GM12801 (cell line): ENCODE results near the gene HDAC7.

ENCODE experiments used
- TF ChIP-seq, protein P1 (sequence below): IDR thresholded peaks from one replicate; pipeline ENCODE4 v1.5.1; 2011; ENCODE audit warnings: control low read depth; ENCODE audit not compliant: insufficient read length; ENCODE audit errors: extremely low read depth

The HDAC7 gene

GRCh38 chr12:47769234-47770085 lies 50.2 kb downstream of the HDAC7 start:
- TF ChIP-seq, protein P1, sequence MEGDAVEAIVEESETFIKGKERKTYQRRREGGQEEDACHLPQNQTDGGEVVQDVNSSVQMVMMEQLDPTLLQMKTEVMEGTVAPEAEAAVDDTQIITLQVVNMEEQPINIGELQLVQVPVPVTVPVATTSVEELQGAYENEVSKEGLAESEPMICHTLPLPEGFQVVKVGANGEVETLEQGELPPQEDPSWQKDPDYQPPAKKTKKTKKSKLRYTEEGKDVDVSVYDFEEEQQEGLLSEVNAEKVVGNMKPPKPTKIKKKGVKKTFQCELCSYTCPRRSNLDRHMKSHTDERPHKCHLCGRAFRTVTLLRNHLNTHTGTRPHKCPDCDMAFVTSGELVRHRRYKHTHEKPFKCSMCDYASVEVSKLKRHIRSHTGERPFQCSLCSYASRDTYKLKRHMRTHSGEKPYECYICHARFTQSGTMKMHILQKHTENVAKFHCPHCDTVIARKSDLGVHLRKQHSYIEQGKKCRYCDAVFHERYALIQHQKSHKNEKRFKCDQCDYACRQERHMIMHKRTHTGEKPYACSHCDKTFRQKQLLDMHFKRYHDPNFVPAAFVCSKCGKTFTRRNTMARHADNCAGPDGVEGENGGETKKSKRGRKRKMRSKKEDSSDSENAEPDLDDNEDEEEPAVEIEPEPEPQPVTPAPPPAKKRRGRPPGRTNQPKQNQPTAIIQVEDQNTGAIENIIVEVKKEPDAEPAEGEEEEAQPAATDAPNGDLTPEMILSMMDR: no peak

DNA sequence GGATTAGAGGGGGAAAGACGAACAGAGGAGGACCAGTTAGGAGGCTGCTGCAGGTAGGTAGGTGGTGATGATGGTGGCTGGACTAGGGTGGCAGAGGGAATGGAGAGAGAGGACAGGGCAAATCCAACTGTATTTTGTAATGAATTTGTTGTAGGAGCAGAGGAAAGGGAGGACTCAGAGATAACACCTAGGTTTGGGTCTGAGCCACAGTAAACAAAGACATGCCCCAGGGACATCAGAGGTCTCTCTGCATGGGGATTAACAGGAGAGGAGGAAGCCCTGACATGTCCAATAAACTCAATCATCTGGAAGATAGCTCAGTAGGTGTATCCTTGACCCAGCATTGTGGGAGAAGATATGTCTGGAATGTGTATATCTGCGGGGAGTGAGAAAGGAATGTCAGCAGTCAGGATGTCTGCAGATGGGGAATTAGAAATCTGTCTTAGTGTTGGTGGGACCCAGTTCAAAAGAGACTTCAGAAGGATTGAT lies 51.3 kb downstream of the HDAC7 start:
- TF ChIP-seq, protein P1: no peak

DNA sequence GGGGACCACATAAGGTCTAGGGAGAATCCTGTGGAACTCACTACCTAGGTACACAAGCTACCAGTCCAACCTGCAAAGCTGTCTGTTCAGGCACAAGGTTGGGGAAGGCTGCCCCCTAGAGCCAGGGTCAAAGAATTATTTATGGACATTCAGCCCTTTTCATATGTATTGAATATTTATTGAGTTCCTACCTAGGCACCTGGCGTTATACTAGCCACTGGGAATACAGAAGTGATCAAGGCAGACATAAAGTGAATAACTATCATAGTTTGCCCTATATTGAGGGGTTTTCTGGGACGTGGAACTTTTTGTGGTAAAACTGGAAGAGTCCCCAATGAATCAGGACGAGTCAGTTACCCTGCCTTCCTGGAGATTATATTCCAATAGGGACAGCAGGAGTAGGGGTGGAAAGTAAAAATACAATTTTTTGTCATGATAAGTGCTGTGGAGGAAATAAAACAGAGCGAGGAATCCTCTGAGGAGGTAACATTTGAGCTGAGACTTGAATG lies 52.4 kb downstream of the HDAC7 start:
- TF ChIP-seq, protein P1: no peak

DNA sequence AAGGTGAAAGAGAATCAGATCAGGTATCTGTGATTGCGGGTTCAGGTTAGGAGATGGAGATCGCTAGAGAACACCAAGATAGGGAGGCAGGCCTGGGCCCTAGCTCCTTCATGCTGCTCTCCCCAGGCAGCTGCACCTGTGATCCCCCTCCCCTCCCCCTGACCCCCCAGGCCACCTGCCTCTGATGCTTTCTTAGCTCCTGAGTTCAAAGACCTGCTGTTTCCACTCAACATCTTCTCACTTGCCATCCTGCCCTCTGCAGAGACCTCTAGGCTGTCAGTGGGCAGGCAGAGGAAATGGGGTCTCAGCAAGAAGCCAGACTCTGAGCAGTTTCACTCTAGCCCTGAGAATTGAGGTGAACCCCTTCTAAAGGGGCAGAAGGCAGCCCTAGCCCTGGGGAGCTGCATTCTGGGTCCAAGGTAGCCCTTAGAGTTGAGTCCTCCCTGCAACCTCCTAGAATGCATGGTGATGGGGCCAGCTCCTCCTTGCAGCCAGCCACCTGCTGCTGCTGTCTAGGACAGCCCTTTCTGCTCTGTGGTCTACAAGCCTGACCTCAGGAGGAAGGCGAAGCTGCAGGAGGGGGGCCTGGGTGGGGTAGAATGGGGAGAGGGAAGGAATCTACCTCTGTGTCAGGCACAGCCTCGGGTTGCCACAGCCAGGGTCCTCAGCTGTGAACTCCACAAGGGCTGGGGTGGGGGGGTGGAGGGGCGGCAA lies 53.0 kb downstream of the HDAC7 start:
- TF ChIP-seq, protein P1: no peak

- TF ChIP-seq, protein P1: no peak
These were observed 56.0 kb downstream of the HDAC7 start for GRCh38 chr12:47763481-47764346.

GRCh38 chr12:47762850-47763465 lies 56.7 kb downstream of the HDAC7 start:
- TF ChIP-seq, protein P1: no peak
